Activated effector memory CD4-positive, alpha-beta T cell treated with Interleukin-2 at 50 U/mL for 16 hours (primary cell): ENCODE data around the gene APOL3.
"Not testable (repeated sequence)": the region's sequence is repeated elsewhere in the genome, so short reads cannot be mapped to it uniquely, and the experiment has no call there.

Experiments used
- DNase-seq: peaks from one replicate; pipeline ENCODE4 v3.0.0-alpha.2; 2020

Gene APOL3

GRCh38 chr22:36131907-36132306 is 28.6 kb downstream of the APOL3 start:
- no peak for DNase-seq

- no peak for DNase-seq
Observed at GRCh38 chr22:36129486-36130388, 30.8 kb downstream of the APOL3 start.

GRCh38 chr22:36129071-36129470 is 31.5 kb downstream of the APOL3 start:
- no peak for DNase-seq

- no peak for DNase-seq
Observed at GRCh38 chr22:36125994-36126531, 34.5 kb downstream of the APOL3 start.

DNA sequence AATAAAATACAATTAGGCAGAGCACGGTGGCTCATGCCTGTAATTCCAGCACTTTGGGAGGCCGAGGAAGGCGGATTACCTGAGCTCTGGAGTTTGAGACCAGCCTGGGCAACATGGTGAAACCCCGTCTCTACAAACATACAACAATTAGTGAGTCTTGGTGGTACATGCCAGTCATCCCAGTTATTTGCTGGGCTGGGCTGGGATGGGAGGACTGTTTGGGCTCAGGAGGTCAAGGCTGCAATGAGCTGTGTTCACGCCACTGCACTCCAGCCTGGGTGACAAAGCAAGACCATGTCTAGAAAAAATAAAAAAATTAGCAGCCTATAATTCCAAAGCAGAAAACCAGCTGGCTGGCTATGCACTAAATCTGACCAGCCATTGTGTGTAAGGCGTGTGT is 35.1 kb downstream of the APOL3 start:
- no peak for DNase-seq

- no peak for DNase-seq
Observed at GRCh38 chr22:36124666-36125065, 35.9 kb downstream of the APOL3 start.

DNA sequence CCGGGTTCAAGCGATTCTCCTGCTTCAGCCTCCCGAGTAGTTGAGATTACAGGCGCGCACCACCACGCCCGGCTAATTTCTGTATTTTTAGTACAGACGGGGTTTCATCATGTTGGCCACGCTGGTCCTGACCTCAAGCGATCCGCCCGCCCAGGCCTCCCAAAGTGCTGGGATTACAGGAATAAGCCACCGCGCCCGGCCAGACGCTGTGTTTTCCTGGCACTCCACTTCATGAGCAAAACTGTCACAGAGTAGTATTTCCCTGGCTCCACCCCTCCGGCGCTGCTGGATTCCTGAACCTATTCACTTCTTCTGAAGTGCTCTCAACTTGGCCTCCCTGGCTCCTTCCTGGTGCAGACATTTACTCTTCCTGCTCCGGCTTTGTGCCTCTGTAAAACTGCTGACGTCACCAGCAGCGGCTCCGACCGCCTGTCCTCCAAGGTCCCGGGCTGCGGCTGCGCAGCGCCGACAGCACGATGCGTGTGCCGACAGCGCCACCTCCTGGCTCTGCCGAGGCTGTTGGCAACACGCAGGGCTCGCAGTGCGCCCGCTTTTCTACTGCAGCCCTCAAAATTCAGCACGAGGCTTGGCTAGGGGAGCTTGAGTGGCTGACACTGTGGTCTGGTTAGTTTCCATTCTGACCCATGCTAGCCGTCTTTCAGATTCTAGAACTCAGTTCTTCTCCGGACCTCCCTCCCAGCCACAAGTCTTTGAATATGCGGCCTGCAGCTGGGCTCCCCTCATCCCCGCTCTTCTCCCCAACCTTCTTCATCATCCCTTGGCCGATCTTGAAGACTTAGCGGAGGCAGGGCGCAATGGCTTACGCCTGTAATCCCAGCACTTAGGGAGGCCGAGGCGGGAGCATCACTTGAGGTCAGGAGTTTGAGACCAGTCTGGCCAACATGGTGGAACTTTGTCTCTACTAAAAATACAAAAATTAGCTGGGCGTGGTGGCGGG is 36.6 kb downstream of the APOL3 start:
- DNase-seq, result peak; percentile 86

DNA sequence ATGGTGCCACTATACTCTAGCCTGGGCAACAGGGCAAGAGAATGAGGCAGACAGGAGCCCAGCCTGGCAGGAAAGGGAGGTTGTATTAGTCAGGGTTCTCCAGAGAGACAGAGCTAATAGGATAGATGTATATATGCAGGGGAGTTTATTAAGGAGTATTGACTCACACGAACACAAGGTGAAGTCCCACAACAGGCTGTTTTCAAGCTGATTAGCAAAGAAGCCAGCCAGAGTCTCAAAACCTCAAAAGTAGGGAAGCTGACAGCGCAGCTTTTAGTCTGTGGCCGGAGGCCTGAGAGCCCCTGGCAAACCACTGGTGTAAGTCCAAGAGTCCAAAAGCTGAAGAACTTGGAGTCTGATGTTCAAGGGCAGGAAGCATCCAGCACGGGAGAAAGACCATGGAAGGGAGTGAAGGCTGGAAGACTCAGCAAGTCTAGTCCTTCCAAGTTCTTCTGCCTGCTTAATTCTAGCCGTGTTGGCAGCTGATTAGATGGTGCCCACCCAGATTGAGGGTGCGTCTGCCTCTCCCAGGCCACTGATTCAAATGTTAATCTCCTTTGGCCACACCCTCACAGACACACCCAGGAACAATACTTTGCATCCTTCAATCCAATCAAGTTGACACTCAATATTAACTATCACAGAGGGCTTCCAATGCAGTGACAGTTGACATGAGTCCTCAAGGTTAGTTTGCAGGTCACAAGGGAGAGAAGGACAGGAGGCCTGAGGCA is 39.8 kb downstream of the APOL3 start:
- DNase-seq, result not testable (repeated sequence)

DNA sequence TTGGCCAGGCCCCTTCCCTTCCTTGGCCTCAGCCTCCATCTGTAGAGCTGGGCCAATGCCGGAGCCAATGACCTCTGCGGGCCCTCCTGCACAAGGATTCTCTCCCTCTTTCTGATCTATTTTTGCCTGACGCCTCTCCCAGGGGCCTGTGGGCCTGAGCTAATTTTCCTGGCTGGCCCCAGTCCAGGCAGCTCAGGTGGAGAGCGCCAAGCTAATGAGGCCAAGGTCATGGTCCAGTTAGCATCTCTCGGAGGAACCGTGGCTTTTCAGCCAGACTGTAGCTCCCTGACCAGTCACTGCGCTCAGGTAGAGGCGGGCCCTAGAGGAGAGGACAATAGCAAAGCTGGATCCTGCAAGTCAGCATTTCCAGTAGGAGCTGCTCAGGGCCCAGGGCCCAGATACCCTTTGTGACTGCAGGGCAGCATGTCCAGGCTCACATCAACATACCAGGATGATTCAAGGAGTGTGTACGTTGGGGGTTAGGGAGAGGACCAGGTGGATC is 43.5 kb downstream of the APOL3 start:
- DNase-seq, result no peak

DNA sequence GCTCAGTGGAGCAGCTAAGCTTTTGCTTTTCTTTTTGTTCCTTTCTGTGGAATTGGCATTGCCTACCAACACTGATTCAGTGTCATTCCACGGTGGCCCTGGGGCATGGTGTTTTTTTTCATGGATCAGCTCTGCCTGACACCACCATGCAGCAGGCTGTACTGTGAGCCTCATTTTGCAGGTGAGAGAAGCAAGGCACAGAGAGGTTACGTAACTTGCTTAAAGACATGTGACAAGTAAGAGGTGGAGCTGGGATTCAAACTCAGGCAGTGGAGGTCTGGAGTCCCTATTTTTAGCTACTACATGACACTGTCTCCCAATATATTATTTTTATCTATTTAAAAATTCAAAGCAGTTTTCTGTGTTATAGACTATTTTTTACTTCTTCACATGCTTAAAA is 44.4 kb downstream of the APOL3 start:
- no peak for DNase-seq

- DNase-seq, result no peak
Observed at GRCh38 chr22:36113121-36113520, 47.4 kb downstream of the APOL3 start.

- DNase-seq, result no peak
Observed at GRCh38 chr22:36111316-36111715, 49.2 kb downstream of the APOL3 start.

DNA sequence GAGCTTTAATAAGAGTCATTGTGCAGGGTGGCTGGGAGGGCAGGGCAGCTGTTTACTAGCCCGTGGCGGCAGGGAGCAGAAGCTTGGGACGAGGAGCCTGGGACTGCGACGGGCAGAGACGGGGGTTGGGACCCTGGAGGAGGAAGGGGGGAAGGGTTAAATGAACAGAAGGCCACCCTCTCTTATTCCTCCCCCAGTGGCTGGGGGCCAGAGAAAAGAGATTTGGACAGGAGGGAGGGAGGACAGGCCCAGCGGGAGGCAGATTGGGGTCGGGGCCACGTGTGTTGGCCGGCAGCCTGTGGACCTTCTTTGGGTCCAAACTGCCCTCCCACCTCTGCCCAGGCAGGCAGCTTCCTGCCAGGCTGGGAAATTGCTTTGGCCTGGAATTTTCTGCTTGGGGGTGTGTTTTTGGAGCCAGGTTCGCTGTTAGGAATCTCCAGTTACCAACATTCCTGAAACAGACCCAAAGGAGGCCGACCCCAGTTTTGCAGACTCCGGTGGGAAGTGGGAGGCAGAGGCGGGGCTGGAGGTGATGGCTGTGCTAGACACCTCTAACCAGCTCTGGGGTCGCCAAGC is 50.2 kb downstream of the APOL3 start:
- no peak for DNase-seq

- DNase-seq, result no peak
Observed at GRCh38 chr22:36107436-36107835, 53.1 kb downstream of the APOL3 start.

DNA sequence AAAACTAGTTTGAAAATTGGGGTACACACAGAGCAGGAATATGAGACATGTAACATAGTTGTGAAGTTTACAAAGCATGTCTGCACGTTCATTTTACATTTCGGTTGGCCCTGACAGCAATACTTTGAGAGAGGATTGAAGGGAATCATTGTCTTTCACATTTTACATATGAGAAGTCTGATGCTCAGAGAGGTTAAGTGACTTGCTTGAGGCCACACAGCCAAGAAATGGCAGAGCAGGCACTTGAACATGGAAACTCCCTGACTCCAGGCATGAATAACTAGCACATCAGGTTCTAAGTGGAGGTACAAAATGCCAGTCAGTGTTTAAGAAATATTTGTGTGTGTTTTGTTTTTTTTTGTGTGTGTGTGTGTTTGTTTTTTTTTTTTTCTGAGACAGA is 53.6 kb downstream of the APOL3 start:
- DNase-seq, result no peak

DNA sequence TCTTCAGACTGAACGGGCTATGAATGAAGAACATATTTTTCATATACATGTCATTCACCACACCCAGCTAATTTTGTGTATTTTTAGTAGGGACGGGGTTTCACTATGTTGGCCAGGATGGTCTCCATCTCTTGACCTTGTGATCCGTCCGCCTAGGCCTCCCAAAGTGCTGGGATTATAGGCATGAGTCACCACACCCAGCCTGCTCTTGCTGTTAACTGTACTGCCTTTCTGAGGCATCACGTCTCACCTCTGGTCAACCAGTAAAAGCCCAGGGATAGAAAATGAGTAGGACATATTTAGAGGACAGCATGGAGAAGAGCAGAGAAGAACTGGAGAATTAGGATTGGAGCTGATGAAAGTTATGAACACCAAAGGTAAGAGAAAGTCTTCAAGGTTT is 55.6 kb downstream of the APOL3 start:
- DNase-seq, result no peak

GRCh38 chr22:36104435-36104834 is 56.1 kb downstream of the APOL3 start:
- no peak for DNase-seq

GRCh38 chr22:36103891-36104290 is 56.7 kb downstream of the APOL3 start:
- DNase-seq, result no peak

- DNase-seq, result no peak
Observed at GRCh38 chr22:36102995-36103394, 57.6 kb downstream of the APOL3 start.

DNA sequence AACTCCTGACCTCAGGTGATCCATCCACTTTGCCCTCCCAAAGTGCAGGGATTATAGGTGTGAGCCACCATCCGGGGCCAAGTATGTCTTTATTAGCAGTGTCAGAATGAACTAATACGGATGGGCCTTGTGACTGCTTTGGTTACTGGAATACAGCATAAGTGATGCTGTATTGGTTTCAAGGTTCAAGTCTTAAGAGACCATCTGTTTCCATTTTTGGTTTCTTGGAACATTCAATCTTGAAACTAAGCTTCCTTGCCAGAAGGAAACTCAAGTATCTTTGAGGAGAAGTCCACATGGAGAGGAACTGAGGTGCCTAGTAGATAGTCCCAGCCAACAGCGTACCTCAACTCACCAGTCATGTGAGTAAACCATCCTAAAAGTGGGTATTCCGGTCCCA is 58.8 kb downstream of the APOL3 start:
- DNase-seq, result no peak

DNA sequence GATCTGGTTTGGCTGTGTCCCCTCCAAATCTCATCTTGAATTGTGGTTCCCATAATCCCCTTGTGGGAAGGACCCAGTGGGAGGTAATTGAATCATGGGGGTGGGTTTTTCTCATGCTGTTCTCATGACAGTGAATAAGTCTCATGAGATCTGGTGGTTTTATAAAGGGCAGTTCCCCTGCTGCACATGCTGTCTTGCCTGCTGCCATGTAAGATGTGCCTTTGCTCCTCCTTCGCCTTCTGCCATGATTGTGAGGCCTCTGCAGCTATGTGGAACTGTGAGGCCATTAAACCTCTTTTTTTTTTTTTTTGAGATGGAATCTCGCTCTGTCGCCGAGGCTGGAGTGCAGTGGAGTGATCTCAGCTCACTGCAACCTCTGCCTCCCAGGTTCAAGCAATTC is 59.6 kb downstream of the APOL3 start:
- not testable (repeated sequence) for DNase-seq

DNA sequence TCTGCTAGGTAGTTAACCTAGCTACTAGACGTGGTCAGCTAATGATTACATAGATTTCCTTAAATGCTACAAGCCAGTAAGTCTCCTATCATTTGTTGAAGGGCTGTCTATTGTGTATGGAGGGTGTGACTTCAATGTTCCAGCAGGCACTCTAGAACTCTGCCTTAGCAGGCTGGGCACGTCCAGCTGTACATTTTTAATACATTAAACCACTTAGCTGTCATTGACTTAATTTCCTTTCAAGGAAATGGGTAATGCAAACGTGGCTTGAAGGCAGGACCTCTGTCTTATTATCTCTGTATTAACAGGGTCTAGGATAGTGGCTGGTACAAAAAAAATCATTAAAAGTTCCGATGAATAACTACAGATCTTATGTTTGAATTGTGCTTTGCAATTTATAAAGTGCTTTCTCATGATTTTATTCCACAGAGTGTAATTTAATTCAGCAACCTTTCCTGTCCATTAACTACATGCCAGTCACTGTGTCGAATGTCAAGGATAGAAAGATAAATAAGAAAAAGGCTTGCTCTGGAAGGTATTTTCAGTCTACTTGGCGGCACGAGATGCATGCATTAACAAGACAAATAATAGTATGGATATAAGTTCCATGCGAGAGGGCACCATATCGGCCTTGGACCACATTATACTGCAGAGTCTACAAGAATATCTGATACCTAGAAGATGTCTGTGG is 60.3 kb downstream of the APOL3 start:
- DNase-seq, result no peak
